ENCODE results near the gene MEIOSIN. TPM values are rescaled to one million over a fixed set of nuclear protein-coding genes. Genes with fewer than 3 reads are reported as not detected.

MEIOSIN gene
- polyA plus RNA-seq, 1 donor (not counting 4 experiments of a cell fraction or from before 2014, with no cell fraction given) = not detected

DNA sequence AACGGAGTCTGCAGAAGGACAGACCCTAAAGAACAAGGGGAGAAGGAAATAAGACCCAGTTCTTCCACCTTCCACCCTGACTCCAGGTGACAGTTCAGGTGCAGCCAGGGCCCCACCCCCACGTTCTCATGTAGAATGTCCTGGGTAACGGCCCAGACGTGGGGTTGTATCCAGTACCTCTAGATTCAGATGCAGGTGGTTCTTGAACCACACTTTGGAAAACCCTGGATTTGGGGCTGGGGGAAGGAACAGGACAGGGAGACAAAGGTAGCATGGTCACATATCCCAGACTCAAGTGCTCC is 46.9 kb downstream of the MEIOSIN start:
- TF ChIP-seq EZH2 (IDR thresholded peaks at IDR 0.05; ENCODE audit: low read length) = no peak
- TF ChIP-seq, protein P1, sequence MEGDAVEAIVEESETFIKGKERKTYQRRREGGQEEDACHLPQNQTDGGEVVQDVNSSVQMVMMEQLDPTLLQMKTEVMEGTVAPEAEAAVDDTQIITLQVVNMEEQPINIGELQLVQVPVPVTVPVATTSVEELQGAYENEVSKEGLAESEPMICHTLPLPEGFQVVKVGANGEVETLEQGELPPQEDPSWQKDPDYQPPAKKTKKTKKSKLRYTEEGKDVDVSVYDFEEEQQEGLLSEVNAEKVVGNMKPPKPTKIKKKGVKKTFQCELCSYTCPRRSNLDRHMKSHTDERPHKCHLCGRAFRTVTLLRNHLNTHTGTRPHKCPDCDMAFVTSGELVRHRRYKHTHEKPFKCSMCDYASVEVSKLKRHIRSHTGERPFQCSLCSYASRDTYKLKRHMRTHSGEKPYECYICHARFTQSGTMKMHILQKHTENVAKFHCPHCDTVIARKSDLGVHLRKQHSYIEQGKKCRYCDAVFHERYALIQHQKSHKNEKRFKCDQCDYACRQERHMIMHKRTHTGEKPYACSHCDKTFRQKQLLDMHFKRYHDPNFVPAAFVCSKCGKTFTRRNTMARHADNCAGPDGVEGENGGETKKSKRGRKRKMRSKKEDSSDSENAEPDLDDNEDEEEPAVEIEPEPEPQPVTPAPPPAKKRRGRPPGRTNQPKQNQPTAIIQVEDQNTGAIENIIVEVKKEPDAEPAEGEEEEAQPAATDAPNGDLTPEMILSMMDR (optimal IDR thresholded peaks at IDR 0.05 in 1 of 3, IDR thresholded peaks at IDR 0.05 in 1 of 3, conservative IDR thresholded peaks at IDR 0.05 in 1 of 3; ENCODE audit: extremely low read depth in 1 of 3, insufficient read depth in 2 of 3, low read length in 3 of 3) = no peak
- Histone ChIP-seq H2AFZ (ENCODE audit: control insufficient read depth, low read length) (no peak overlapping the region), H3K79me2 (ENCODE audit: control insufficient read depth, insufficient read depth, low read length) (no peaks in the 10 kb centered on the region), H3K9me3 (ENCODE audit: control insufficient read depth, low read depth, low read length) (no peaks in the 10 kb centered on the region), H3K4me2 (ENCODE audit: control insufficient read depth, extremely low read depth, insufficient read depth, low read depth, low read length) (peak overlapping the region; percentile 80), H3K9ac (ENCODE audit: control insufficient read depth, extremely low read depth, insufficient read depth, low read length) (no peak overlapping the region), H3K9me1 (ENCODE audit: control insufficient read depth, extremely low read depth, insufficient read depth, low read length) (no peaks in the 10 kb centered on the region), H3K27ac (ENCODE audit: control insufficient read depth, insufficient read depth, low read length) (no peak overlapping the region), H3K4me1 (ENCODE audit: control insufficient read depth, extremely low read depth, insufficient read depth, low read length) (peaks cover 33% of the 10 kb centered on the region), H4K20me1 (ENCODE audit: control insufficient read depth, extremely low read depth, insufficient read depth, low read length) (peaks cover 13% of the 10 kb centered on the region), H3K27me3 (ENCODE audit: control insufficient read depth, extremely low read depth, insufficient read depth, low read length) (no peaks in the 10 kb centered on the region), H3K36me3 (ENCODE audit: control insufficient read depth in 2 of 2, extremely low read depth in 1 of 2, insufficient read depth in 2 of 2, low read length in 2 of 2) (peaks cover 11 to 16% of the 10 kb centered on the region in 2 experiments), H3K4me3 (ENCODE audit: control insufficient read depth in 2 of 3, extremely low read depth in 1 of 3, insufficient read depth in 2 of 3, low read depth in 1 of 3, low read length in 3 of 3) (no peak overlapping the region)
- dilution Hi-C loops (cut with MboI; ENCODE audit: extremely low pct_ligation_motif_present, low sequenced_read_pairs) = no loop called here
- DNase-seq (ENCODE audit: low read depth, low spot score) = no peak
- FAIRE-seq = no peak

- no peaks in the 10 kb centered on the region for H3K9me3 ChIP-seq (ENCODE audit: control insufficient read depth, low read depth, low read length)
- TF ChIP-seq, protein P1 (optimal IDR thresholded peaks at IDR 0.05 in 1 of 3, IDR thresholded peaks at IDR 0.05 in 1 of 3, conservative IDR thresholded peaks at IDR 0.05 in 1 of 3; ENCODE audit: extremely low read depth in 1 of 3, insufficient read depth in 2 of 3, low read length in 3 of 3) = no peak
- no peak for TF ChIP-seq EZH2 (IDR thresholded peaks at IDR 0.05; ENCODE audit: low read length)
- H3K36me3 ChIP-seq (ENCODE audit: control insufficient read depth in 2 of 2, extremely low read depth in 1 of 2, insufficient read depth in 2 of 2, low read length in 2 of 2) = peaks cover 13 to 17% of the 10 kb centered on the region in 2 experiments
- H3K4me3 ChIP-seq (ENCODE audit: control insufficient read depth in 2 of 3, extremely low read depth in 1 of 3, insufficient read depth in 2 of 3, low read depth in 1 of 3, low read length in 3 of 3) = no peak overlapping the region
- H2AFZ ChIP-seq (ENCODE audit: control insufficient read depth, low read length) = no peak overlapping the region
- H3K27me3 ChIP-seq (ENCODE audit: control insufficient read depth, extremely low read depth, insufficient read depth, low read length) = no peaks in the 10 kb centered on the region
- H3K4me2 ChIP-seq (ENCODE audit: control insufficient read depth, extremely low read depth, insufficient read depth, low read depth, low read length) = no peak overlapping the region
- DNase-seq (ENCODE audit: low read depth, low spot score) (no peak), FAIRE-seq (no peak)
- no peaks in the 10 kb centered on the region for H3K9me1 ChIP-seq (ENCODE audit: control insufficient read depth, extremely low read depth, insufficient read depth, low read length)
- dilution Hi-C loops (cut with MboI; ENCODE audit: extremely low pct_ligation_motif_present, low sequenced_read_pairs) = no loop called here
- peaks cover 13% of the 10 kb centered on the region for H4K20me1 ChIP-seq (ENCODE audit: control insufficient read depth, extremely low read depth, insufficient read depth, low read length)
- peaks cover 33% of the 10 kb centered on the region for H3K4me1 ChIP-seq (ENCODE audit: control insufficient read depth, extremely low read depth, insufficient read depth, low read length)
- no peak overlapping the region for H3K27ac ChIP-seq (ENCODE audit: control insufficient read depth, insufficient read depth, low read length)
- no peaks in the 10 kb centered on the region for H3K79me2 ChIP-seq (ENCODE audit: control insufficient read depth, insufficient read depth, low read length)
- no peak overlapping the region for H3K9ac ChIP-seq (ENCODE audit: control insufficient read depth, extremely low read depth, insufficient read depth, low read length)
Observed at GRCh38 chr19:45780448-45781213, 47.4 kb downstream of the MEIOSIN start.

All from keratinocyte (primary cell).